ENCODE measurements around the gene CBLC. TPM values are rescaled to one million over a fixed set of nuclear protein-coding genes. Genes with fewer than 3 reads are reported as not detected.

Gene CBLC
- polyA plus RNA-seq, 1 donor from 2014 or later, result not detected

GRCh38 chr19:44765949-44766335 is 11.7 kb upstream of the CBLC start:
- Histone ChIP-seq H3K4me2 (ENCODE audit: low read length) (no peak overlapping the region), H3K9ac (ENCODE audit: low read length) (no peak overlapping the region), H4K20me1 (ENCODE audit: insufficient read depth) (no peaks in the 10 kb centered on the region), H3F3A (ENCODE audit: insufficient read depth, low read length, poor library complexity, severe bottlenecking) (no peaks in the 10 kb centered on the region), H3K36me3 (ENCODE audit: insufficient read depth, low read length) (no peaks in the 10 kb centered on the region), H2AFZ (ENCODE audit: low read depth, low read length) (no peak overlapping the region), H3K9me3 (ENCODE audit: low read length) (no peaks in the 10 kb centered on the region), H3K27me3 (ENCODE audit: insufficient read depth, low read depth, low read length) (no peaks in the 10 kb centered on the region), H3K4me3 (ENCODE audit: low read length) (no peak overlapping the region), H3K27ac (ENCODE audit: low read length) (no peak overlapping the region), H3K9me2 (ENCODE audit: insufficient read depth, low read length) (no peaks in the 10 kb centered on the region), H3K79me2 (replicated peaks; ENCODE audit: insufficient read depth, low read length) (no peaks in the 10 kb centered on the region)
- TF ChIP-seq EZH2 (IDR thresholded peaks at IDR 0.05; ENCODE audit: borderline replicate concordance, insufficient read depth, low read length, poor library complexity, severe bottlenecking), result no peak
- no peak for TF ChIP-seq REST (IDR thresholded peaks at IDR 0.05; ENCODE audit: borderline replicate concordance)
- TF ChIP-seq CTCF (IDR thresholded peaks at IDR 0.05; ENCODE audit: poor library complexity, severe bottlenecking), result no peak
- TF ChIP-seq RAD21 (conservative IDR thresholded peaks at IDR 0.05), result no peak
- TF ChIP-seq SMC3 (conservative IDR thresholded peaks at IDR 0.05; ENCODE audit: poor library complexity), result no peak
- no peak for TF ChIP-seq EP300 (conservative IDR thresholded peaks at IDR 0.05; ENCODE audit: poor library complexity, severe bottlenecking)
- no peak for TF ChIP-seq TAF1 (IDR thresholded peaks at IDR 0.05; ENCODE audit: low read depth)
- TF ChIP-seq MXI1 (conservative IDR thresholded peaks at IDR 0.05; ENCODE audit: poor library complexity, severe bottlenecking), result no peak
- TF ChIP-seq POLR2AphosphoS5 (IDR thresholded peaks at IDR 0.05), result no peak

GRCh38 chr19:44767295-44768180 is 10.2 kb upstream of the CBLC start:
- H3K79me2 ChIP-seq (replicated peaks; ENCODE audit: insufficient read depth, low read length), result no peaks in the 10 kb centered on the region
- no peak overlapping the region for H3K9ac ChIP-seq (ENCODE audit: low read length)
- no peaks in the 10 kb centered on the region for H3F3A ChIP-seq (ENCODE audit: insufficient read depth, low read length, poor library complexity, severe bottlenecking)
- H4K20me1 ChIP-seq (ENCODE audit: insufficient read depth), result no peaks in the 10 kb centered on the region
- H3K9me3 ChIP-seq (ENCODE audit: low read length), result no peaks in the 10 kb centered on the region
- no peak overlapping the region for H3K4me3 ChIP-seq (ENCODE audit: low read length)
- TF ChIP-seq REST (IDR thresholded peaks at IDR 0.05; ENCODE audit: borderline replicate concordance) (no peak), POLR2AphosphoS5 (IDR thresholded peaks at IDR 0.05) (no peak), MXI1 (conservative IDR thresholded peaks at IDR 0.05; ENCODE audit: poor library complexity, severe bottlenecking) (no peak), EZH2 (IDR thresholded peaks at IDR 0.05; ENCODE audit: borderline replicate concordance, insufficient read depth, low read length, poor library complexity, severe bottlenecking) (no peak), RAD21 (conservative IDR thresholded peaks at IDR 0.05) (no peak), SMC3 (conservative IDR thresholded peaks at IDR 0.05; ENCODE audit: poor library complexity) (no peak), EP300 (conservative IDR thresholded peaks at IDR 0.05; ENCODE audit: poor library complexity, severe bottlenecking) (no peak)
- no peaks in the 10 kb centered on the region for H3K36me3 ChIP-seq (ENCODE audit: insufficient read depth, low read length)
- H3K27me3 ChIP-seq (ENCODE audit: insufficient read depth, low read depth, low read length), result no peaks in the 10 kb centered on the region
- no peaks in the 10 kb centered on the region for H3K9me2 ChIP-seq (ENCODE audit: insufficient read depth, low read length)
- H2AFZ ChIP-seq (ENCODE audit: low read depth, low read length), result no peak overlapping the region
- no peak overlapping the region for H3K4me2 ChIP-seq (ENCODE audit: low read length)
- H3K27ac ChIP-seq (ENCODE audit: low read length), result no peak overlapping the region

All from neural cell (in vitro differentiated cells).